GM12865 (cell line): ENCODE data around the gene RNASEH2C.

Experiments
- DNase-seq: peaks from one replicate; pipeline ENCODE4 v3.0.0; 2010; ENCODE audit warnings: low read depth
- H3K4me3 ChIP-seq: 2 replicates; pipeline ENCODE4 v1.5.1; 2011; ENCODE audit warnings: mild to moderate bottlenecking, low read depth, low read length, control low read depth
- CTCF ChIP-seq: IDR thresholded peaks from 2 replicates; pipeline ENCODE4 v1.5.1; 2011; ENCODE audit warnings: low read length, control low read depth, low read depth, inconsistent platforms; ENCODE audit not compliant: insufficient read depth; ENCODE audit errors: missing control alignments

Gene RNASEH2C

GRCh38 chr11:65701686-65702085, 18.9 kb downstream of the RNASEH2C start:
- TF ChIP-seq CTCF, result no peak
- no peak overlapping the region for H3K4me3 ChIP-seq
- DNase-seq, result no peak

- H3K4me3 ChIP-seq, result no peak overlapping the region
- no peak for DNase-seq
- no peak for TF ChIP-seq CTCF
These were observed 20.2 kb downstream of the RNASEH2C start for GRCh38 chr11:65700399-65700798.

GRCh38 chr11:65699306-65699705, 21.3 kb downstream of the RNASEH2C start:
- no peak for TF ChIP-seq CTCF
- H3K4me3 ChIP-seq, result no peak overlapping the region
- no peak for DNase-seq

GRCh38 chr11:65698205-65698604, 22.4 kb downstream of the RNASEH2C start:
- no peak for TF ChIP-seq CTCF
- no peak for DNase-seq
- H3K4me3 ChIP-seq, result no peak overlapping the region

GRCh38 chr11:65696802-65697552, 23.6 kb downstream of the RNASEH2C start:
- no peak for TF ChIP-seq CTCF
- no peak overlapping the region for H3K4me3 ChIP-seq
- no peak for DNase-seq

GRCh38 chr11:65695459-65696241, 24.9 kb downstream of the RNASEH2C start:
- no peak for DNase-seq
- H3K4me3 ChIP-seq, result no peak overlapping the region
- no peak for TF ChIP-seq CTCF
